Mesothelial cell of epicardium (in vitro differentiated cells): ENCODE results near the gene SH2D3A. TPM values are rescaled to one million over a fixed set of nuclear protein-coding genes. Genes with fewer than 3 reads are reported as not detected.

Source experiments
- DNase-seq, 2 experiments: peaks; one replicate each; pipeline ENCODE4 v3.0.0; 2021; ENCODE audit warnings: low spot score in 2 of 2; ENCODE audit not compliant: unreplicated experiment in 2 of 2
- H3K27ac Mint-ChIP-seq: 2 replicates; pipeline ENCODE4 v1.8.0; 2021; ENCODE audit warnings: mixed read lengths
- H3K27me3 Mint-ChIP-seq: 2 replicates; pipeline ENCODE4 v1.8.0; 2021; ENCODE audit warnings: low read depth, mixed read lengths
- H3K36me3 Mint-ChIP-seq: 2 replicates; pipeline ENCODE4 v1.8.0; 2021; ENCODE audit warnings: mixed read lengths
- H3K4me1 Mint-ChIP-seq: 2 replicates; pipeline ENCODE4 v1.8.0; 2021; ENCODE audit warnings: mixed read lengths
- H3K4me3 Mint-ChIP-seq: 2 replicates; pipeline ENCODE4 v1.8.0; 2021; ENCODE audit warnings: mild to moderate bottlenecking, moderate library complexity, mixed read lengths
- H3K9me3 Mint-ChIP-seq: 2 replicates; pipeline ENCODE4 v1.8.0; 2021; ENCODE audit warnings: mixed read lengths
- CTCF ChIP-seq: fragments of 200-600 bp; sonication (generic); IDR thresholded peaks from one replicate; pipeline ENCODE4 v1.5.0; 2021; ENCODE audit warnings: antibody characterized with exemption; ENCODE audit not compliant: unreplicated experiment
- total RNA-seq: library from RNA; stranded (reverse); gene quantifications from 3 replicates; pipeline ENCODE4 v1.2.1, GENCODE V29; 2021

Gene SH2D3A
- total RNA-seq, 1 donor from 2014 or later, result 13.3 TPM

GRCh38 chr19:6731822-6732221 lies 35.4 kb downstream of the SH2D3A start:
- H3K9me3 Mint-ChIP-seq, result no peaks in the 10 kb centered on the region
- peaks cover 15% of the 10 kb centered on the region for H3K4me1 Mint-ChIP-seq
- H3K4me3 Mint-ChIP-seq, result no peak overlapping the region
- no peak overlapping the region for H3K27ac Mint-ChIP-seq
- TF ChIP-seq CTCF, result no peak
- H3K27me3 Mint-ChIP-seq, result no peaks in the 10 kb centered on the region
- no peak for DNase-seq
- peaks cover 10% of the 10 kb centered on the region for H3K36me3 Mint-ChIP-seq

- DNase-seq, result no peak
- H3K4me3 Mint-ChIP-seq, result no peak overlapping the region
- no peak for TF ChIP-seq CTCF
- H3K27ac Mint-ChIP-seq, result no peak overlapping the region
- H3K4me1 Mint-ChIP-seq, result peaks cover 10% of the 10 kb centered on the region
- peaks cover 10% of the 10 kb centered on the region for H3K36me3 Mint-ChIP-seq
- no peaks in the 10 kb centered on the region for H3K9me3 Mint-ChIP-seq
- H3K27me3 Mint-ChIP-seq, result no peaks in the 10 kb centered on the region
Observed at GRCh38 chr19:6730941-6731670, 36.1 kb downstream of the SH2D3A start.

GRCh38 chr19:6730153-6730804 lies 37.0 kb downstream of the SH2D3A start:
- peaks cover 5% of the 10 kb centered on the region for H3K4me1 Mint-ChIP-seq
- no peak overlapping the region for H3K4me3 Mint-ChIP-seq

GRCh38 chr19:6729573-6730152 lies 37.6 kb downstream of the SH2D3A start:
- Mint-ChIP-seq H3K27me3 (no peaks in the 10 kb centered on the region), H3K9me3 (no peaks in the 10 kb centered on the region), H3K36me3 (peaks cover 10% of the 10 kb centered on the region), H3K4me1 (peaks cover 3% of the 10 kb centered on the region), H3K27ac (no peak overlapping the region), H3K4me3 (no peak overlapping the region)
- DNase-seq, result no peak
- TF ChIP-seq CTCF, result no peak

More at GRCh38 chr19:6730153-6730804, 37.0 kb downstream of the SH2D3A start:
- H3K27ac Mint-ChIP-seq, result no peak overlapping the region
- H3K27me3 Mint-ChIP-seq, result no peaks in the 10 kb centered on the region
- no peak for TF ChIP-seq CTCF
- peaks cover 10% of the 10 kb centered on the region for H3K36me3 Mint-ChIP-seq
- no peaks in the 10 kb centered on the region for H3K9me3 Mint-ChIP-seq
- no peak for DNase-seq

GRCh38 chr19:6728346-6728745 lies 38.9 kb downstream of the SH2D3A start:
- DNase-seq, result no peak
- no peak for TF ChIP-seq CTCF
- no peak overlapping the region for H3K4me3 Mint-ChIP-seq
- no peaks in the 10 kb centered on the region for H3K27me3 Mint-ChIP-seq
- no peak overlapping the region for H3K27ac Mint-ChIP-seq
- peaks cover 10% of the 10 kb centered on the region for H3K36me3 Mint-ChIP-seq
- peaks cover 5% of the 10 kb centered on the region for H3K4me1 Mint-ChIP-seq
- H3K9me3 Mint-ChIP-seq, result no peaks in the 10 kb centered on the region
